ENCODE measurements around the gene ARHGAP6. TPM values are rescaled to one million over a fixed set of nuclear protein-coding genes. Genes with fewer than 3 reads are reported as not detected.

The ARHGAP6 gene
- total RNA-seq = 5.4 TPM

- Histone ChIP-seq H3K27me3 (ENCODE audit: insufficient read depth, low read length) (peaks cover 26% of the 10 kb centered on the region), H3K4me1 (ENCODE audit: insufficient read depth, low read length) (no peaks in the 10 kb centered on the region), H3K4me3 (ENCODE audit: low read length) (no peak within 1 kb of the TSS), H3K9me3 (ENCODE audit: low read depth, low read length) (no peaks in the 10 kb centered on the region)
Observed at GRCh38 chrX:11665168-11666111, at the start of gene ARHGAP6. ARHGAP6 (minus strand) TSS chrX:11665920; CDS start chrX:11664828, 1,092 bp downstream.

GRCh38 chrX:11704725-11705495, 39.2 kb upstream of the ARHGAP6 start:
- Histone ChIP-seq H3K4me3 (ENCODE audit: low read length) (no peak overlapping the region), H3K9me3 (ENCODE audit: low read depth, low read length) (no peaks in the 10 kb centered on the region), H3K4me1 (ENCODE audit: insufficient read depth, low read length) (no peaks in the 10 kb centered on the region), H3K27me3 (ENCODE audit: insufficient read depth, low read length) (no peaks in the 10 kb centered on the region)

- Histone ChIP-seq H3K9me3 (ENCODE audit: low read depth, low read length) (no peaks in the 10 kb centered on the region), H3K4me3 (ENCODE audit: low read length) (no peak overlapping the region), H3K27me3 (ENCODE audit: insufficient read depth, low read length) (no peaks in the 10 kb centered on the region), H3K4me1 (ENCODE audit: insufficient read depth, low read length) (no peaks in the 10 kb centered on the region)
Observed at GRCh38 chrX:11703855-11704254, 38.1 kb upstream of the ARHGAP6 start.

- Histone ChIP-seq H3K9me3 (ENCODE audit: low read depth, low read length) (no peaks in the 10 kb centered on the region), H3K4me1 (ENCODE audit: insufficient read depth, low read length) (no peaks in the 10 kb centered on the region), H3K27me3 (ENCODE audit: insufficient read depth, low read length) (no peaks in the 10 kb centered on the region), H3K4me3 (ENCODE audit: low read length) (no peak overlapping the region)
Observed at GRCh38 chrX:11702965-11703631, 37.4 kb upstream of the ARHGAP6 start.

- H3K9me3 ChIP-seq (ENCODE audit: low read depth, low read length) = no peaks in the 10 kb centered on the region
- no peaks in the 10 kb centered on the region for H3K4me1 ChIP-seq (ENCODE audit: insufficient read depth, low read length)
- no peaks in the 10 kb centered on the region for H3K27me3 ChIP-seq (ENCODE audit: insufficient read depth, low read length)
- H3K4me3 ChIP-seq (ENCODE audit: low read length) = no peak overlapping the region
Observed at GRCh38 chrX:11702420-11702819, 36.7 kb upstream of the ARHGAP6 start.

- H3K4me3 ChIP-seq (ENCODE audit: low read length) = no peak overlapping the region
- no peaks in the 10 kb centered on the region for H3K27me3 ChIP-seq (ENCODE audit: insufficient read depth, low read length)
- no peaks in the 10 kb centered on the region for H3K4me1 ChIP-seq (ENCODE audit: insufficient read depth, low read length)
- H3K9me3 ChIP-seq (ENCODE audit: low read depth, low read length) = no peaks in the 10 kb centered on the region
Observed at GRCh38 chrX:11698702-11699101, 33.0 kb upstream of the ARHGAP6 start.

GRCh38 chrX:11688201-11688600, 22.5 kb upstream of the ARHGAP6 start:
- no peaks in the 10 kb centered on the region for H3K4me1 ChIP-seq (ENCODE audit: insufficient read depth, low read length)
- H3K27me3 ChIP-seq (ENCODE audit: insufficient read depth, low read length) = no peaks in the 10 kb centered on the region
- no peaks in the 10 kb centered on the region for H3K9me3 ChIP-seq (ENCODE audit: low read depth, low read length)
- no peak overlapping the region for H3K4me3 ChIP-seq (ENCODE audit: low read length)

- Histone ChIP-seq H3K4me3 (ENCODE audit: low read length) (no peak overlapping the region), H3K9me3 (ENCODE audit: low read depth, low read length) (no peaks in the 10 kb centered on the region), H3K4me1 (ENCODE audit: insufficient read depth, low read length) (no peaks in the 10 kb centered on the region), H3K27me3 (ENCODE audit: insufficient read depth, low read length) (no peaks in the 10 kb centered on the region)
Observed at GRCh38 chrX:11687157-11687556, 21.4 kb upstream of the ARHGAP6 start.

GRCh38 chrX:11683057-11683456, 17.3 kb upstream of the ARHGAP6 start:
- no peaks in the 10 kb centered on the region for H3K27me3 ChIP-seq (ENCODE audit: insufficient read depth, low read length)
- no peak overlapping the region for H3K4me3 ChIP-seq (ENCODE audit: low read length)
- H3K9me3 ChIP-seq (ENCODE audit: low read depth, low read length) = no peaks in the 10 kb centered on the region

GRCh38 chrX:11678158-11678557, 12.4 kb upstream of the ARHGAP6 start:
- Histone ChIP-seq H3K4me1 (ENCODE audit: insufficient read depth, low read length) (no peaks in the 10 kb centered on the region), H3K9me3 (ENCODE audit: low read depth, low read length) (no peaks in the 10 kb centered on the region), H3K27me3 (ENCODE audit: insufficient read depth, low read length) (no peaks in the 10 kb centered on the region), H3K4me3 (ENCODE audit: low read length) (no peak overlapping the region)

More at GRCh38 chrX:11683057-11683456, 17.3 kb upstream of the ARHGAP6 start:
- no peaks in the 10 kb centered on the region for H3K4me1 ChIP-seq (ENCODE audit: insufficient read depth, low read length)

GRCh38 chrX:11672213-11672612, 6.5 kb upstream of the ARHGAP6 start:
- H3K9me3 ChIP-seq (ENCODE audit: low read depth, low read length) = no peaks in the 10 kb centered on the region
- no peaks in the 10 kb centered on the region for H3K4me1 ChIP-seq (ENCODE audit: insufficient read depth, low read length)
- peaks cover 7% of the 10 kb centered on the region for H3K27me3 ChIP-seq (ENCODE audit: insufficient read depth, low read length)
- H3K4me3 ChIP-seq (ENCODE audit: low read length) = no peak overlapping the region

GRCh38 chrX:11670316-11670715, 4.6 kb upstream of the ARHGAP6 start:
- Histone ChIP-seq H3K4me3 (ENCODE audit: low read length) (no peak overlapping the region), H3K9me3 (ENCODE audit: low read depth, low read length) (no peaks in the 10 kb centered on the region), H3K4me1 (ENCODE audit: insufficient read depth, low read length) (no peaks in the 10 kb centered on the region), H3K27me3 (ENCODE audit: insufficient read depth, low read length) (peaks cover 17% of the 10 kb centered on the region)

- no peaks in the 10 kb centered on the region for H3K9me3 ChIP-seq (ENCODE audit: low read depth, low read length)
- no peak overlapping the region for H3K4me3 ChIP-seq (ENCODE audit: low read length)
- H3K4me1 ChIP-seq (ENCODE audit: insufficient read depth, low read length) = no peaks in the 10 kb centered on the region
- H3K27me3 ChIP-seq (ENCODE audit: insufficient read depth, low read length) = peaks cover 26% of the 10 kb centered on the region
Observed at GRCh38 chrX:11666952-11667685, 1.4 kb upstream of the ARHGAP6 start.

GRCh38 chrX:11666164-11666563, 444 bp upstream of the ARHGAP6 start:
- Histone ChIP-seq H3K4me3 (ENCODE audit: low read length) (no peak overlapping the region), H3K27me3 (ENCODE audit: insufficient read depth, low read length) (peaks cover 26% of the 10 kb centered on the region), H3K9me3 (ENCODE audit: low read depth, low read length) (no peaks in the 10 kb centered on the region), H3K4me1 (ENCODE audit: insufficient read depth, low read length) (no peaks in the 10 kb centered on the region)

Data from mononuclear cell (primary cell).